GM21737 (cell line): ENCODE data around the gene SYT2.

Experiments
- ATAC-seq: cut with Tn5 transposase; IDR thresholded peaks from one replicate; pipeline ENCODE4 v1.9.1; 2021; ENCODE audit warnings: mild to moderate bottlenecking, moderate library complexity; ENCODE audit not compliant: unreplicated experiment

Gene SYT2

DNA sequence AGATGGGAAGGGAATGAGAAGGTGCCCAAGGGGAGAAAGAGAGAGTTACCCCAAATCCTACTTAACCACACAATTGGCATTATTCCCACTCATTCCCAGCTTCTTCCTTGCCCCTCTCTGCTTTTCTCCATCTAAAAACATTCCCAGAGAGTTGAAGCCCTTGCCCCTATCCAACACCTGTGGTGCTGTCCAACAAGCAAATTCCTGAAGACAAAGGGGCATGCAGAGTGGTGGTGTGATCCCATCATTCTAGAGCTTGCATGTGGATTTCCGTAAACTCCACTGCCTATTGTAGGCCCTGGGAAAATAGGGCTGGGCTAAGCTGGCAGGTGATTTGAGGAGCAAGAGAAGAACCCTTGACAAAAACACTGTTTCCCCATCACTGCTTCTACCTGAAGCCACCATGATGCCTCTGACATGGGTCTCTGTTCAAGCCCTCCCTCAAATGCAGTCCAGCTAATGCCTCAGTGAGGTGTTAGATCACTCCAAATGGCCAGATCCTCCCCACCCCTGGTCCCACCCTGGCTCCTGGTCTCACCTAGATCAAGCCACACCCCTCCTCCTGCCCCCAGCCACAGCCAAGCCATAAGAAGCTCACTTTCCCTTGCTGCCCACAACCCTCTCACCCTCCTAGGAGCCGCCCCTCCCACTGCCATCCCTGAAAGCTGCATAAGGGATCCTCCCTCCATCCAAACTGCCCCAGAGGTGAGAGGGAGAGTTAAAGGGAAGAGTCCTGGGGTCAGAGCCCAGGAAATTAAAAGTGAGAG lies 29.5 kb downstream of the SYT2 start:
- no peak for ATAC-seq

- no peak for ATAC-seq
Measured at GRCh38 chr1:202679406-202680177, 30.7 kb downstream of the SYT2 start.

DNA sequence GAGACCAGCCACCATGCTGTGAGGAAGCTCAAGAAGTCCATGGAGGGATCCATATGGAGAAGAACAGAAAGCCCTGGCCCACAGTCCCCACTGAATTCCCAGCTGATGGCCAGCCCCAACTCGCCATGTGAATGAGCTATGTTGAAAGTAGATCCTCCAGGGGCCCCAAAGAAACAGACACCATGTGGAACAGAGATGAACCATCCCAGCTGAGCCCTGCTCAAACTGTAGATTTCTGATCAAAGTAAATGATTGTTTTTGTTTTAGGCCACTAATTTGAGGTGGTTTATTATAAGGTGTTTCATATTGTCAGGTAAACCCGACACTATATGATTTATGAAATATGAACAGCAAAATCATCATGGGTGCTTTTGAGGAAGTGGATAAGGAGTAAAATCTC lies 32.8 kb downstream of the SYT2 start:
- no peak for ATAC-seq

GRCh38 chr1:202673531-202673930 lies 36.7 kb downstream of the SYT2 start:
- no peak for ATAC-seq

- ATAC-seq: no peak
Measured at GRCh38 chr1:202671399-202671798, 38.9 kb downstream of the SYT2 start.

- ATAC-seq: no peak
Measured at GRCh38 chr1:202665417-202665816, 44.8 kb downstream of the SYT2 start.

DNA sequence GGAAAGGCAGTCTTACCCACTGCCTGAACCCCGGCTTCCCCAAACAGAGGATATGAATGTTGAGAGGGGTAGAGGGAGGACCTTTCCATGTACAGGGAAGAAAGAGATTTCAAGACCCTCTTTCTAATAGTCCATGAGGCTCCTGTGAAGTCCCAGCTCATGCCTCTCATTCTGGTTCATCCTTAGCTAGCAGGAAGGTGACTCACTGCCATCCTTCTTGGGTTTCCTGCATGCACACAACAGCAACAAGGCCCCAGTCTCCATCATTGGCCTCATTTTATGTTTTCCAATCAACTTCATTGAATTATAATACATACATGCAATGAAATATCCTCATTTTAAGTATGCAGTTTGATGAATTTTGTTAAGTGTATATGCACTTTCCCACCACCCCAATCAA lies 46.2 kb downstream of the SYT2 start:
- no peak for ATAC-seq

- no peak for ATAC-seq
Measured at GRCh38 chr1:202663131-202663530, 47.1 kb downstream of the SYT2 start.

DNA sequence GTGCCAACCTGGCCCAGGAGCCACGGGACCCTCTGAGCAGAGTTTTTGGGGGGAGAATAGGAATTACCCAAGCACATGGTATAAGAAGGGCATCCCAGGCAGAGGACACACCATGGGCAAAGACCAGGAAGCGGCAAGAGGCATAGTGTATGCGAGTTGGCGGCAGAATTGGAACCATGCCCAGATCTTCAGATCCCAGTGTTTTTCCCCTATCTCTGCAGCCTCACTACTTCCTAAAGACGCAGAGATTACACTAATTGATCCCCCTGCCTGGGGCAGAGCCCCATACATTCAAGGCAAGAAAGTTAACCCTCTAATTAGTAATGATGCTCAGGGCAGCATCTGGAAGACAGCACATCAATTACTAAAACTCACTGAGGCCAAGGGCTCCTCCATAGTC lies 48.2 kb downstream of the SYT2 start:
- no peak for ATAC-seq

- no peak for ATAC-seq
Measured at GRCh38 chr1:202661136-202661845, 49.0 kb downstream of the SYT2 start.

DNA sequence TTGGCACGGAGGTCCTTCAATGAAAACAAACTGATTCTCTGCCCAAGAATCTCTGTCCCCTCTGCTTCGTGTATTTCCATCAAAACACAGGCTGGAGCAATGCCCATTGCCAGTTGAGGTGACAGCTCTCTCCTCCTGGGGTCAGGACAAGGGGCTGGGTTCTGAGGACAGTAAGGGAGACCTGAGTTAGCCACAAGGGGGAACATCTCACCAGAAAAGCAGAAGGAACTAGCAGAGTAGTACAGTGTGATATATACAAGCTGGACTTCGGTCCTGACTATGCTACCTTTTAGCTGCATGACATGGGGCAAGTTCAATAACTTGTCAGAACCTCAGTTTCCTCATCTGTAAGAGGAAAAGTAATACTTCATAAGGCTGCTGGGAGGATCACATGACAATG lies 50.3 kb downstream of the SYT2 start:
- ATAC-seq: no peak

DNA sequence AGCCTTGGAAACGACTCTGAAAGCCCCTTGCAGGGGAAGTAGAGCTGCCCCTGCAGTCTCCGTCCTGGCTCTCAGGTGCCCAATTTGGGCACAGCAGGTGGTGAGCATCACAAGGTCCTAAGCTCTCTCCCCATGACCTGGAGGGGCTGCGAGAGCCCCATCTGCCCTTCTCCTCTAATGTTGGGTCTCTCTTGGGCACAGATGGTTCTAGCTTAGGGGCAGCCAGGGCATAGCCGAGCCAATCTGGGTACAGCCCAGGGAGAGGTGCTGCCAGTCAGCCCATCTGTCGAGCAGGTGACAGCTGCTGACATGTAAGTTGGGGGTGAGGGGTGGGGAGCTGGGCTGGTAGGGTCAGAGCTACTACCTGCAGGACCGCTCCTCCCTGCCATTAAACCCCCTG lies 50.7 kb downstream of the SYT2 start:
- ATAC-seq: no peak

DNA sequence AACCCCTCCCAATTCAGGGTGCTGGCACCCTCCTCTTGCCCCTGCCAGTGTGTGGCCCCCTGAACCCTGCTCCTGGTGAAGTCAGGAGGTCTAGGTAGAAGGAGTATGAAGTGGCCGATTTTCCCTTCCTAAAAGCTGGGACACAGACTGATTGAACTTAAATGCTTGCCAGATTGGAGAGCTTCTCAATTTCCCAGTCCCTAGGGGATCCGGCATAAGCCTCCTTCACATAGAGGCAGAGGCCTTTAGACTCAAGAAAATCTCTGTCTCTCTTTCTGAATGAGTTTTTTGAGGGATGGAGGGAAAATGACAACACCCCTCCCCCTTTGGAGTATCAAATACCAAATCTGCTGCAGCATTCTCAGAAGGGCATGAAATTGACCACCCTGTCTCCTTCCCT lies 51.5 kb downstream of the SYT2 start:
- ATAC-seq: no peak

GRCh38 chr1:202658251-202658759 lies 51.9 kb downstream of the SYT2 start:
- ATAC-seq: no peak

DNA sequence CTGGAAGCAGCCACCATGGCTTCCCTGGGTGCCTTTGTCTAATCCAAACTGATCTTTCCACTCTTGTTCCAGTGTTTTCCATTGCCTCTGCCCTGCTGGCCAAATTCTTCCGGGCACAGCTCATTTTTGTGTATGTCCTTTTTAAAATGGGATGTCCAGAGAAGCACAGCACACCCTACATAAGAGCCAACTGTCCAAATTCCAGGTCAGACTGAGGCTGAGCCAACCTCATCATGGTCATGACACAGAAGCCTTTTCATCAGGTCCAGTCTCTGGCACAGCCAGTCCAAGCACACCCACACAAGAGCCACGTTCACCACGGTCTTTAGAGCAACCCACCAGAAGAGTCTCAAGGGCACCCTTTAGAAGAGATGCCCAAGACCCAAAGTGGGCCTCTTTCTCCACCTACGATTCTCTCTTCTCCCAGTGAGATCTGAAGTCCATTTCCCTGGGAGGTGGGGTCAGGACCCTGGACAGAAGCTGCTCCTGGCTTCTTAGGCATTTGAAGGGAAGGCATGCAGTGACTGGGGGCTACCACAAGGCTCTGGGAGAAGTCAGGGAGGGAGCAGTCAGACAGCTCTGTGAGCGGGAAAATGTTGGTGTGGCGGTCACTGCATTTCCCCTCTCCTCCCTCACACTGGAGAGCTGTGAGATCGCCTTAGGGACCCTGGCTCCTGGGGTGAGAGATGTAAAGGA lies 53.2 kb downstream of the SYT2 start:
- no peak for ATAC-seq

DNA sequence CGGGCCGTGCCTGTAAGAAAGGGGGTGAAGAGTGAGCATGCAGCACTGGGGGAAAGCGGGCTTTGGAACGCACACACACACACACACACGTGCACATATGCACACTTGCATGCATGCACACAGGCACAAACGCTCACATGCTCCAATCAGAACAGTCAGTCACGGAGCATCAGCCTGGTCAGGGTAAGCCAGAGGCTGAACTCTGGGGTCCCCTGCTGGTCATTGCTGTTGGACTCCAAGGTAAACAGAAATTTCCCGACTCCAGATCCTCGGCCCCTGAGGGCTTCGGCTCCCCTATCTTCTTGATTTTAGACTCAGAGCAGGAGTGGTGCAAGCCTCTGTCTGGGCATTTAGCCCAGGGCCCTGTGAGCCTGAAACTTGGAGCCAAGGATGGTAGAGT lies 54.2 kb downstream of the SYT2 start:
- ATAC-seq: no peak

GRCh38 chr1:202654079-202654478 lies 56.2 kb downstream of the SYT2 start:
- no peak for ATAC-seq

DNA sequence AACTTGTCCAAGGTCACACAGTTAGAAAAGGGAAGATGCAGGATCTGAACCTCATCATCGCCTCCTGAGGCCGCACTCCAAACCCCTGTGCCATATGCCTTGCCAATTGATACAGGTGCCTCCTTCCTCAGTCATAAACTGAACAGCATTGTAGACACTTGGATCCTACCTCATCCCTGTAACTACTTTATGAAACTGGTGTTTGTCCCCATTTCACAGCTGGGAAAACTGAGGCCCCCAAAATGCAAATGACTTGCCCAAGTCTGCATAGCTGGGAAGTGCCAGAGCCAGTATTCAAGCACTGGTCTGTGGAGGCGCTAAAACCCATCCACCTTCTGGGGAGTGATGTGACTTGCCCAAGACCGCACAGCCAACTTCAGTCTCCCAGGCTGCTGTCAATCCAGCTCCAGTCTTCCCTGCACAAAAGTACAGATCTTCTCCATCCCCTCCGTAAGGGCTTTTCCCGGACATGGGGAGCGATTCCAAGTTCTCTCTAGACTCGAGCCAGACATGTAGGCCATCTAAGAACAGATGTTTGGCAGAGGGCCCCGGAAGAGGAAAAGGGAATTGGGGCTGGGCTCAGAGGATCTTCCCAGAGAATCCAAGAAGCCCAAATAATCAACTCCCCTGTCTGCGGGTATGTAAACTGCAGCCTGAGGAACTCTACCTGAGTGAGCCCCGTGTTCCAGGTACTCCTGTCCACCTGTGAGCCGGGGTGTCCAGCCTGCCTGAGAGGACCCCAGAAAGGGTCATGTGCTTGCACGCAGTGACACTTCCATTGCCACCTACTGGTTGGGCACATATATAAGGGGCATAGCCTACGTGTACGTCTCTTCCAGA lies 60.5 kb downstream of the SYT2 start:
- no peak for ATAC-seq

- ATAC-seq: no peak
Measured at GRCh38 chr1:202648605-202649226, 61.5 kb downstream of the SYT2 start.

GRCh38 chr1:202645097-202645476 lies 65.2 kb downstream of the SYT2 start:
- ATAC-seq: no peak
